OCI-LY1 (cell line): ENCODE data around the gene UBE2R2.

Experiments used
- EZH2 ChIP-seq: fragments of 200-600 bp; sonication (generic), shearing (Covaris generic); IDR thresholded peaks from 2 replicates; pipeline ENCODE4 v1.8.0; 2017; ENCODE audit warnings: borderline replicate concordance, mixed run types, mild to moderate bottlenecking, antibody characterized with exemption, low read length, moderate library complexity, mixed read lengths
- TF ChIP-seq, protein P1 (sequence below): fragments of 200-600 bp; sonication (generic), shearing (Covaris generic); IDR thresholded peaks from 2 replicates; pipeline ENCODE4 v1.5.1; 2017; ENCODE audit warnings: mild to moderate bottlenecking, antibody characterized with exemption, low read length, moderate library complexity, mixed read lengths

- TF ChIP-seq, protein P1, sequence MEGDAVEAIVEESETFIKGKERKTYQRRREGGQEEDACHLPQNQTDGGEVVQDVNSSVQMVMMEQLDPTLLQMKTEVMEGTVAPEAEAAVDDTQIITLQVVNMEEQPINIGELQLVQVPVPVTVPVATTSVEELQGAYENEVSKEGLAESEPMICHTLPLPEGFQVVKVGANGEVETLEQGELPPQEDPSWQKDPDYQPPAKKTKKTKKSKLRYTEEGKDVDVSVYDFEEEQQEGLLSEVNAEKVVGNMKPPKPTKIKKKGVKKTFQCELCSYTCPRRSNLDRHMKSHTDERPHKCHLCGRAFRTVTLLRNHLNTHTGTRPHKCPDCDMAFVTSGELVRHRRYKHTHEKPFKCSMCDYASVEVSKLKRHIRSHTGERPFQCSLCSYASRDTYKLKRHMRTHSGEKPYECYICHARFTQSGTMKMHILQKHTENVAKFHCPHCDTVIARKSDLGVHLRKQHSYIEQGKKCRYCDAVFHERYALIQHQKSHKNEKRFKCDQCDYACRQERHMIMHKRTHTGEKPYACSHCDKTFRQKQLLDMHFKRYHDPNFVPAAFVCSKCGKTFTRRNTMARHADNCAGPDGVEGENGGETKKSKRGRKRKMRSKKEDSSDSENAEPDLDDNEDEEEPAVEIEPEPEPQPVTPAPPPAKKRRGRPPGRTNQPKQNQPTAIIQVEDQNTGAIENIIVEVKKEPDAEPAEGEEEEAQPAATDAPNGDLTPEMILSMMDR = no peak
- TF ChIP-seq EZH2 = no peak
Observed at GRCh38 chr9:33856247-33856646, 39.3 kb downstream of the UBE2R2 start.
